Activated T-cell treated with anti-CD3 and anti-CD28 coated beads, Interleukin-2, amount 50 U/mL, for 1 hour (primary cell): Measurements from ENCODE around the gene FAM107B.
"Not testable (repeated sequence)": the region's sequence is repeated elsewhere in the genome, so short reads cannot be mapped to it uniquely, and the experiment has no call there.

Experiments used
- DNase-seq: peaks from one replicate; pipeline ENCODE4 v3.0.0-alpha.2; 2020

The FAM107B gene

DNA sequence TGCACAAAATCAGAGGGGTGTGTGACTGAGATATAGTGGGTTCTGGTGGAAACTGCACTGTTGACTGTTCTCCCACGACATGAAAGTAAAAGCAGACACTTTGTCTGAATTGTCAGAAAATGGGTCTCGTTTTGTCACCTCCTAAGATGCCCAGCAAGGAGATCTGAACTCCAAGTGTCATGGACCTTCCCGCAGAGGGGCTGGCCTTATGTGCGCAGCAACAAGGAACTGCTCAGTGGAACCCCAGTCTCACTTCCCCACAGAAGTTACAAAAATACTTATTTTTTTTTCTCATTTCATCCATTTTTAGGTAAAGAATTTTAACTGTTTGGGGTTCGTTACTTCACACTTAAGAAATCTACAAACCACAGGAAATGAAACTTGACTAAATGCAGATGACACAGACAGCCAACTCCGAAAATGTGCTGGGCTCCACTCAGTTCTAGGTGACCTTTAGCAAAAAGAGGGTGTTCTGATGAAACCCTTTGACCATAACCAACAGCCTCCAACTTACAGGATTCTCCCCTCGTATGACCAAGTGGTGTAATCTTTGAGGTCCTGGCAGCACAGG, 115.0 kb downstream of the FAM107B start:
- peak; percentile 37 for DNase-seq

GRCh38 chr10:14659137-14659536, 115.6 kb downstream of the FAM107B start:
- DNase-seq, result not testable (repeated sequence)

DNA sequence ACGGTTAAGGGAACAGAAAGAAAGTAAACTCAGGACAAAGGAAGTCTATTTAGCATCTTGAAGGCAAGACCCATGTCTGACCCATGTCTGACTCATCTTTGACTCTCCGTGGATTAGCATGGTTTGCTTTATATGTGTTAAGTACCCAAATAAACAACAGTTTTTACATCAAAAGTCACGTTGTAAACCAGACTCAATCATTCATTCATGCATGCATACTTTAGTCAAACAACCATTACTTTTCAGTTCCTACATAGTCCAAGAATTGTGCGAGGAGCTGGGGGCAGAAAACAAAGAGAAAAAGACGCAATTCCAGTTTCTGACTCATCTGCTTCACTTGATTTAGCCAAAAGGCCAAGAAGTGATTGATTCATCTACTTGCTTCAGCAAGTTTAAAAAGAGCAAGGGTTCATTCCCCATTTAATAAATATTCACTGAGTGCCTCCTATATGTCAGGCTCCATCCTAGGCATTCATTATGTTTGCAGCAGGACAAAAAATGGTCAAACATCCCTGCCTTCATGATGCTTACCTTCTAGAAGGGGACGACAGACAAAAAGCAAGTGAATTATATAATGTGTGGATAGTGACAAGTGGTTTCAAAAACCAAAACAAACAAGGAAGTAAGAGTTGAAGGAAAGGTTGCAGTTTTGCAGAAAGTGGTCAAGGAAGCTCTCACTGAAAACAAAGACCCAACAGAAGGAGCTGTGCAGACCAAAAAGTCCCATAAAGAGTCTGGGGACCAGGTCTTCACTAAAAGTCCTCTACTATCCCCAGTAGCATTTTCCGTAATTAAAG, 116.2 kb downstream of the FAM107B start:
- DNase-seq, result no peak

GRCh38 chr10:14656052-14656730, 118.5 kb downstream of the FAM107B start:
- no peak for DNase-seq

DNA sequence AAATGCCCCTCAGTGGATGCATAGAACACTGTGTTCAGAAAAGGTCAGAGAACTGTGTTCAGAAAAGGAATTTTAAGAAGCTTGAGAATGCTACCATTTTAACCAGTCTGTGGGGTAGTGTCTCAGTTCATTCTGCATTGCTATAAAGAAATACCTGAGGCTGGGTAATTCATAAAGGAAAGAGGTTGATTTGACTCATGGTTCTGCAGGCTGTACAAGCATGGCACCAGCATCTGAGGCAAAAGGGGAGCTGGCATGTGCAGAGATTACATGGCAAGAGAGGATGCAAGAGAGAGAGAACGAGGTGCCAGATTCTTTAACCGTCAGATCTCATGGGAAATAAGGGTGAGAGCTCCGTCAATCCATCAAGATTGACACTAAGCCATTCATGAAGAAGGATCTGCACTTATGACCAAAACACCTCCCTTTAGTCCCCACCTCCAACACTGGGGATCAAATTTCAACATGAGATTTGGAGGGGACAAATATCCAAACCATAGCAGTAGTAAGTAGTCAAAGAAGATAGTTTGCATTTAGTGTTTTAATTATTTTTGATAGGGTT, 119.8 kb downstream of the FAM107B start:
- no peak for DNase-seq

GRCh38 chr10:14653271-14654161, 121.2 kb downstream of the FAM107B start:
- DNase-seq, result no peak

DNA sequence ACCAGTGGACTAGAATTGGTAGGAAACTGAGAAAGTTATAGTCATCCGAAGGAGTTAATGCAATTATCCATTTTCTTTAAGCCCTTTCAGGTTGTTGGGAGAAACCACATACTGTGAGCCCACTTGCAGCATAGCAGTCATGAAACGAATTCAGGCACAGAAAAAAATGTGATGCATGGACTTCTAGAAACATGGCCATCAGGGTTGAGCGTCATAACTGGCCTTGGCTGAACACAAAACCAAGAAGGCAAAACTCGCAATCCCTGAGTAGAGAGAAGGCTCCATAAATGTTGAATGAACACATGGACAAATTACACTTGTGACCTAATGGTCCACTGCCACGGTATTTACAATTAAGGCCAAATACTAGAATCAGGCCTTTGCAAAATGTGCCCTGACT, 121.9 kb downstream of the FAM107B start:
- DNase-seq, result no peak

DNA sequence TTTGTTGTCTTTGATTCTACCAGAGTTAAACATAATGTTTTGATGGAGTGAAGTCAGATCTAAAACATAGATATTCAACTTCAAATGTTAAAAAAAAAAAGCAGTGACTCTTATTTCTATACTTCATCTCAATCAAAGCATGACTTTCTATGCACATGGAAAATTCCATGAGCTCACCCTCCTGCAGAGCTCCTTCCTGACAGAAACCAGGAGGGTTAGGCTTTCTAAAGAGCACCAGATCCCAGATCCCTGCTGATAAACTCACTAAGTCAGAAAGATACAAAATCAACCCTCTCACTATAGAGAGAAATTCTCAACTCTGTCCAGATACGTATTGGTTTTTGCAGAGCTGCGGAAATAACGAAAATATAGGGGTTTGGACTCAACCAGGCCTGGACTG, 122.6 kb downstream of the FAM107B start:
- DNase-seq, result no peak

- DNase-seq, result no peak
Observed at GRCh38 chr10:14649739-14650138, 125.0 kb downstream of the FAM107B start.

DNA sequence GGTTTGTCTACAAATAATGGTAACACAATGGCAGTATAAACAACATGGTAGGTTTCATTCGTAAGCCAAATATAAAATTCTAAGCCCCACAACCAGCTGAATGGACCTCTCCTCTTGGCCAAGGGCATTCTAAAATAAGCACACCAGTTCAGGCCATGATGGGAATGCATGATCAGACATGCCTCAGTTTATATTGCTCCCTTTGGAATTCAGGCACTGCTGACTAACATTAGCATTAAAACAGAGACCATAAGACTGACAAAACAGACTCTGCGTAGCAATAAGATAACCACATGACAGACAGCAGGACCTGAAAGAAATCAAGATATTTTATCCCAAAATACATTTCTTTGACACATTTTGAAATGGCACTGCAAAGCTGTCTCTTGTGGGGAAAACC, 125.8 kb downstream of the FAM107B start:
- no peak for DNase-seq

DNA sequence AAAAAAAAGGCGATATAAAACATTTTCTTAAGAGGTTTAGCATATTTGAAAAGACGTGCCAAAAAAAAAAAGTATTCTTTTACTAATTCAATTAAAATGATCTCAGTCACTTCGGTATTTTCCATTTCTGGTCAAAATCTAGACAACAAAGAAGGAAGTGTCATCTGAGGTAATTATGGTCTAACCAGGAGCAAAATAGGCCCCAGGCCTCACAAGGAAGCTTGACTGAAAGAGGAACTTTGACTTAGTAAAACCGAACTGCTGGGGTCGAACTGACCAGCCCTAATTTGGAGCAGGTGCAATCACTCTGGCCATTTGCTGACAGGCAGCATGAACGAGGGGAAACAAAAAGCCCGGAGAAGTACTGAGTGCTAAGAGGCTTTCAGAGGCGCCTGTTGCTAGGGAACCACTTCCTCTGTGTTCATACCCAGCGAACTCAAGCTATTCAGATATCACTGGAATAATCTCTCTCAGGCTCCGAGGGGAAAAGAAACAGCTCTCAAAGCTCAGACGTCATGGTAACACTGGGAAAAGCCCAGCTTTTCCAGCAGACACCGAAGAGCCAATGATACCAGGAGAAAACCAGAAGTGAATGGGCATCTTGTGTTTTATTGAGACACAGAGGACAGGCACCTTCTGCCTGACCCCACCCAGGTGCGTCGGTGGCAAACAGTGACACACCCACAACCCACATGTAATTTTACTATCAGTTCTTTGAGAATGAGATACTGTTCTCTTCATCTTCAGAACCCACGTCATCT, 126.5 kb downstream of the FAM107B start:
- DNase-seq, result peak; percentile 80

- DNase-seq, result no peak
Observed at GRCh38 chr10:14645239-14645960, 129.3 kb downstream of the FAM107B start.

- no peak for DNase-seq
Observed at GRCh38 chr10:14639637-14640036, 135.1 kb downstream of the FAM107B start.

DNA sequence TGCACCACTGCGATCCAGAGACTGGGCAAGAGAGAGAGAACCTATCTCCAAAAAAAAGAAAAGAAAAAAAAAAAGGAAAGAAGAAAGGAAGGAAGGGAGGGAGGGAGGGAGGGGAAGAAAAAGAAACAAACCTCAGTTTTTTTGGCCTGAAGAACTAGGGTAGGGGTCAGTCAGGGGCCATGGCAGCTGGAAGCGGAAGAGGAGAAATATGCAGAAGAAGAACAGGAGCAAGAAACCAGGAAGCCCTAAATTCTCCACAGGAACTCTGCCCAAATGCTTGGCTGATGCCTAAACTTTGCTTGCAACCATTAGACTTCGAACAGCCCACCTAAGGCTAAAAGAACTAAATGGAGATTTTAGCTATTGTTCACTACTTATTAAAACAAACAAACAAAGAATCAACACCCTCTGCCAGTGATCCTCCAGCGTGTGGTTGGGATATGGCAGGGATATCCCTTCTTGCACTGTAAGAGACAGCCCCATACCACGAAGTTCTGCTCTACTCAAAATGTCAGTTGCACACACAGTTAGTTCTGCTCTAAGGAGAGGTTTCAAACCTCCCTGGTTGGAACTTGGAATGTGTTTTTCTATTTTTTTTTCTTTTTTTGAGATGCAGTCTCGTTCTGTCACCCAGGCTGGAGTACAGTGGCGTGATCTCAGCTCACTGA, 139.5 kb downstream of the FAM107B start:
- no peak for DNase-seq

DNA sequence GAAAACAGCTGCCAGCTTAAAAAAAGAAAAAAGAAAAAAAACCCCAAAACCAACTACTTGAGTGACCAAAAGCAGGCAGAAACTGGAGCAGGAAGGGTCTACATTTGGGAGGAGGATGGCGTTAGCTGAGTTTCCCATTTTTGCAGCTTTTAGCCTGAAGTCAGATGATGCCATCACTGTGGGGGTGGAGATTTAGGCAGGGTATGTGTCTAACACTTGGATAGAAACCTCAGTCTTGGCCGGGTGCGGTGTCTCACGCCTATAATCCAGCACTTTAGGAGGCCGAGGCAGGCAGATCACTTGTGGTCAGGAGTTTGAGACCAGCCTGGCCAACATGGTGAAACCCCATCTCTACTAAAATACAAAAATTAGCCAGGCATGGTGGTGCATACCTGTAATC, 140.1 kb downstream of the FAM107B start:
- not testable (repeated sequence) for DNase-seq

DNA sequence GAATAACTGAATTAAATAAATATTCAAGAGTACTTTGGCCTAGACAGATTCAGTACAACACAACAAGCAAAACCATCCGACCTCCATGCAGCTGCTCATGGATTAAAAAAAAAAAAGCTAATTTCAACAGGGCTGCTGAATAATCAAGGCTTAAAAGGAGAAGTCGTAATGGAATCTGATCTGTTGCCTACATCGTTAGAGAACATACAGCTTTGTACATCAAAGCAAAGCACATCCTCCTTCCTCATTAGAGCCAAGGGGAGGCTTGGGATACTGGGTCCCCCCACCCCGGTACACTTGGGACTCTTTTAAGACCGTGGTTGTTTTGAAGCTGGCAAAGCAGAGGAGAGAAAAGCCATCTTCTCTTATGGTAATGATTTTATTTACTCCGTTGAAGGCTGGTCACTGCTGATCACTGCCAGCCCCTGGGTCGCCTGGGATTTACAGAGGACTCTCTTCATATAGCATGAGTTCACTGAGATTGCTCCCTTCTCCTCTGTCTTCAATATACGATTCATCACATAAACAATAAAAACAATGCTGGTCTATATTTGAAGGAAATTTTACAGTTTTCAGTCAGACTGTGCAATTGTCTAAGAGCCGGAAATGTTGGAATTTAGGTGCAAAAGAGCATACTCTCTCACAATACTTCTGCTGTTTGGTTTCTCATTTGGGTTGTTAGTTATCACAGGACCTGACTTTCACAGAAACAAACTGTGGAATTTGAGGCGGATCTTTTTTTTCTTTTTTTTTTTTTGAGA, 148.8 kb downstream of the FAM107B start:
- DNase-seq, result no peak

DNA sequence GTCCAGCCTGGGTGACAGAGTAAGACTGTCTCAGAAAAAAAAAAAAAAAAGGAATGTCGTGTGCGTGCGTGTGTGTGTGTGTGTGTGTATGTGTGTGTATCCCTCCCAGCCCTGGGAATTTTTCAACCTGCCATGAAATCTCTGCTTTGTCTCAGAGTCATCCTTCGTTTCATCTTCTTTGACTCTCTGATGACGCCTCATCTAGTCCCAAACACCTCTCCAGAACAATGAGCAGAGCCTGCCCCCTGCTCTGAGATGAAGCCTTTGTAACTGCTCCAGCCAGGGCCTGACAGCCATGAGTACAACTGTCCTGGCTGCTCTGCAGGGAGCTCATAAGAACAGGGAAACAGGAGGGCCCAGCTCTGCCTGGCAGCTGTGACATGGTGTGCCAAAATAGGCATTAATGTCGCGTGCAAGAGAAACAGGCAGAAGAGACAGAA, 149.5 kb downstream of the FAM107B start:
- DNase-seq, result no peak

GRCh38 chr10:14624600-14624999, 150.1 kb downstream of the FAM107B start:
- DNase-seq, result no peak

DNA sequence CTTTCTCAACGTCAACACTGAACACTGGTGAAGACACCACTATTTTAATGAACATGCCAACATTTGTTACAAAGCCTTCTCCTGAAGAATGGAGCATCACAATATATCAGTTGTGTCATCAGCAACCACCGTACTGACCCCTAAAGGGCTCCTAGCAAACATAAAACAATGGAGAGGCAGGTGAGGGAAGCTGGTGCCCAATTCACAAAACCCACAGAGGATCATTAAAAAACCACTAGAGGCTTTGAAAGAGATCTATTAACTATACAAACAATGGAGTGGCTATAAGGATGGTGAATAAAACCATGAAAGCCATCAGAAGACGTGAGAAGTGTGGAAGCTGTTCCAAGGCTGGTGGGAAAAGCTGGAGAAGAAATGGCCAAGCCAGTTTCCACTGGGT, 150.8 kb downstream of the FAM107B start:
- no peak for DNase-seq

DNA sequence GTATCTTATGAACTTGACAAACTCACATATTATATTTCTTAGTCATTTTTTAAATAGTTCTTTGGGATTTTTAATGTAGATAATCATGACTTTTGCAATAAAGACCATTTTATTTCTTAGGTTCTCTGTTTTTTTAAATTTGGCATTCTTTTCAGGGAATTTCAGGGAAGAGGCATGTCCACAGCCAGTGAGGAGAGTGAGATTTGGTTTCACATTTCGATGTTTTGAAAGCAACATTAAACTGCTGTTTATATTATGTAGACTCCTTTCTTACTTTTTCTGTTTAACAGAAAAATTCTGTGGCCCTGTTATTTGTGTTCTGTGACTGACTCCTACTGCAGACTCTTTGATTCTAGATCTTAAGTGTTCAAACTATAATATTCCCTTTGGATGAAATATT, 153.7 kb downstream of the FAM107B start:
- no peak for DNase-seq
